HG03457 (cell line): Measurements from ENCODE around the gene PLEKHJ1.

Source experiments
- ATAC-seq: cut with Tn5 transposase; IDR thresholded peaks from one replicate; pipeline ENCODE4 v1.9.1; 2021; ENCODE audit warnings: moderate number of reproducible peaks; ENCODE audit not compliant: unreplicated experiment

PLEKHJ1 gene

DNA sequence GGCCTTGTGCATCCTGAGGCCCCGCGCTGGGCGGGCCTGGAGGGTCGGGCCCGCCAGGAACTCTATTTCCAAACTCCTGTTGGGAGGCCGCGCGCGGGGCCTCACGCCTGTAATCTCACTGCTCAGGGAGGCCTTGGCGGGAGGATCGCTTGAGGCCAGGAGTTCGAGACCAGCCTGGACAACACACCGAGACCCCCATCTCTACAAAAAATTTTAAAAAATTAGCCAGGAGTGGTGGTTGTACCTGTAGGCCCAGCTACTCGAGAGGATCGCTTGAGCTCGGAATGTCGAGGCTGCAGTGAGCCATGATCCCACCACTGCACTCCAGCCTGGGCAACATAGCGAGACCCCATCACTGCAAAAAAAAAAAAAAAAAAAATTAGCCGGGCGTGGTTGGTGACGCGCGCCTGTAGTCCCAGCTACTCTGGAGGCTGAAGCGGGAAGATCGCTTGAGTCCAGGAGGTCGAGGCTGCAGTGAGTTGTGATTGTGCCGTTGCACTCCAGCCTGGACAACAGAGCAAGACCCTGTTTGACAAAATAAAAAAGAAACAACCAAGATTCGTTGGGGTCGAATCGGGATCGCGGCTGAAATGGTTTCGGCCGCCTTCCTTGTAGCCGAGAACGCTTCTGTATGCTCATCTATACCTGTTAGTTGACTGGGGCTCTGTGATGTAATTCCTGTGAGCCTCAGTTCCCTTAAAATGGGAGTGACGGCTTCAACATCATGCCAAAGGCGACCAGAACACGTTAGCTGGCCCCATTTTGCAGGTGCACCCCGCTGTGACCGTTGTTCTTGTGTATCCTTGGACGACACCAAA, 1.1 kb upstream of the PLEKHJ1 start:
- ATAC-seq = no peak

GRCh38 chr19:2236064-2236313, 140 bp downstream of the PLEKHJ1 start:
- ATAC-seq = no peak

DNA sequence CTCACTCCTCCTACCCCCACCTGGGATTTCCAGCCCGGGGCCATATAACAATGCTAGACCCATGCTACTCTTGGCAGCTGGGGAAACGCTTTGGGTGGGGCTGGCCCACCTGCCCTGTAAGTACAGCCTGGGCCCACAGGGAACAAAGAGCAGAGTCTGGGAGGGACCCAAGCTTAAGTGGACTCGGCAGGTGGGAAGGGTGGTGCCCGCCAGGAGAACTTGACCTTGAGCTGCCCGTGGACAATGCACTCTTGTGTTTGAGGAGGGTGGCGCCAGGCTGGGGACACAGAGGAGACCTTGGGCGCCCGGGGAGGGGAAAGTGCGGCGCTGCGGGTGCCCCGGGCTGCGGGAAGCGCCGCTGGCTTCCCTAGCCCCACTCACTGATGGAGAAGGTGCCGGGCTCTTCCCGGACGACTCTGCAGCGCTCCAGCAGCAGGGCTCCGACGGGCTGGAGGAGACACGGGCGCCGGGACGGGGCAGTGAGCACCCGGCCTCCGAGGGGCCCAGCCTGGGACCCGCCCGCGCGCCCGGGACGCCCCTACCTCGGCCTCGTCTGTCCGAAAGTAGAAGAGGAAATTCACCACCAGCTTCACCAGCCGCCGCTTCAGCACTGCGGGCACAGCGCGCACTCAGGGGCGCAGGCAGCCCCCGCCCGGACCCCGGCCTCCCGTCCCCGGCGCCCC, 607 bp downstream of the PLEKHJ1 start:
- ATAC-seq = no peak

DNA sequence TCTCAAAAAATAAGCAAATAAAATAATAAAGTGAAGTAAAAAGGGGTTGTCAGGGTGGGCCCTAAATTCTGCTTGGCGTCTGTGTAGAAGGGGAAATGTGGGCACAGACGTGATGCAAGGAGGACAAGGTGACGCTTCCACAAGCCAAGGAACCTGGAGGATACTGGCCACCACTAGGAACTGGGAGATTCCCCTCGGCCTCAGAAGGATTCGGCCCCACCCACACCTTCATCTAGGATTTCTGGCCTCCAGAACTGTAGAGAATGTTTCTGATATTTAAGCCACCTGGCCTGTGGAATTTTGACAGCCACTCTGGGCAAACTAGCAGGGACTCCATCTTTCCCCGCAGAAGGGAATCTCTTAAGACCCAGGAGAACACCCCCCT, 1.1 kb downstream of the PLEKHJ1 start:
- ATAC-seq = no peak

GRCh38 chr19:2233601-2234280, 2.4 kb downstream of the PLEKHJ1 start:
- no peak for ATAC-seq

GRCh38 chr19:2232286-2233151, 3.6 kb downstream of the PLEKHJ1 start:
- no peak for ATAC-seq

GRCh38 chr19:2231621-2232221, 4.4 kb downstream of the PLEKHJ1 start:
- ATAC-seq = no peak

DNA sequence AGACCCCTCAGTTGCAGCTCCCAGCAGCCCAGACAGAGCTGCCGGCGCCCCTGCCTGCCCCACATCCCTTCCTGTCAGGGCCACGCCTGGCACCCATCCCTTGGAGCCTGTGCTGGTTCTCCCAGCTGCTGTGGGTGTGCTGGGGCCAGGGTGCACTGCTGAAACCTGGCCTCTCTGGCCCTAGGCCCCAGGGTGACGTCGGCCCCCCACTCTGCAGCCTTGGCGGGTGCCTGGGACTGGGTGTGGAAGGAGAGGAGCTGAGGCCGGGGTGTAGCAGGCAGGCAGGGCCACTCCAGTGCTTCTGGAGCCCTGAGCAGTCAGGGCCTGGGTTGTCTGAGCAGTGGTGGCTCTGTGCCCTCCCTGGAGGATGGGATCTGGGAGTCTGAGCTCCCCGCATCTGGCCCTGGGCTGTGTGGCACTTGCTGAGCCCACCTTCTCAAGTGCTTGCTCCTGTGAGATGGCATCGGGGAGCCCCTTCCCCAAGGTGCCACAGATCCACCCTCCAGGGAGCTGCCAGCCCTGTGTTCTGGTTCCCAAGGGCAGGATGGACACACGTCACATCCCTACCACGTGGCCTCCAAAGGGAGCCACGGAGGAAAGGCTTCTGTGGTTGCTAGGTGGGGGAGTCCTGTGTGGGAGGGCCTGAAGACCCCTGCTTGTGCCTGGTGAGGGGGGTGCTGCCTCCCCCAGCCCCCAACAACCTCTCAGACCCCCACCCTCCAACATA, 5.2 kb downstream of the PLEKHJ1 start:
- no peak for ATAC-seq

DNA sequence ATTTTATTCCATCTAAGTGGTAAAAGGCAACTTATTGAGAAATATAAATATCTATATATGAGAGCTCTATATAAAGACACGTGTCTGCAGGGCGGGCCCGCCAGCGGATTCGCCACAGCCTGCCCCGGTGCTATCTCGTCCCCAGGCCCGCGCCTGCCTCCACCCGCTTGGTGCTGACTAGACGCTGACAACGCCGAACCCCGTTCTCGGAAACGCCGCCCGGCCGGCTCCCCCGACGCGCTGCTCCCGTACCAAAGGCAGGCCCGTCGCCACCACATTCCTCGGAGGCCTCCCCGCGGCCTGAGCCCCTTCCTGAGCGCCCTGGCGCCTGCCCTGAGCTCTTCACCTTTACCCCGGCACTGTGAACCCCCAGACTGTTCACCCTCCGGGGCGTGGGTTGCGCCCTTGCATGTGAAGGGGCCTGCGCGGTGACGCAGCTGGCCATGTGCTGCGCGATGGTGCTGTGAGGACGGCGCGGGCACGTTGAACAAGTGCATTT, 6.0 kb downstream of the PLEKHJ1 start:
- ATAC-seq = no peak

GRCh38 chr19:2229103-2230032, 6.8 kb downstream of the PLEKHJ1 start:
- no peak for ATAC-seq

DNA sequence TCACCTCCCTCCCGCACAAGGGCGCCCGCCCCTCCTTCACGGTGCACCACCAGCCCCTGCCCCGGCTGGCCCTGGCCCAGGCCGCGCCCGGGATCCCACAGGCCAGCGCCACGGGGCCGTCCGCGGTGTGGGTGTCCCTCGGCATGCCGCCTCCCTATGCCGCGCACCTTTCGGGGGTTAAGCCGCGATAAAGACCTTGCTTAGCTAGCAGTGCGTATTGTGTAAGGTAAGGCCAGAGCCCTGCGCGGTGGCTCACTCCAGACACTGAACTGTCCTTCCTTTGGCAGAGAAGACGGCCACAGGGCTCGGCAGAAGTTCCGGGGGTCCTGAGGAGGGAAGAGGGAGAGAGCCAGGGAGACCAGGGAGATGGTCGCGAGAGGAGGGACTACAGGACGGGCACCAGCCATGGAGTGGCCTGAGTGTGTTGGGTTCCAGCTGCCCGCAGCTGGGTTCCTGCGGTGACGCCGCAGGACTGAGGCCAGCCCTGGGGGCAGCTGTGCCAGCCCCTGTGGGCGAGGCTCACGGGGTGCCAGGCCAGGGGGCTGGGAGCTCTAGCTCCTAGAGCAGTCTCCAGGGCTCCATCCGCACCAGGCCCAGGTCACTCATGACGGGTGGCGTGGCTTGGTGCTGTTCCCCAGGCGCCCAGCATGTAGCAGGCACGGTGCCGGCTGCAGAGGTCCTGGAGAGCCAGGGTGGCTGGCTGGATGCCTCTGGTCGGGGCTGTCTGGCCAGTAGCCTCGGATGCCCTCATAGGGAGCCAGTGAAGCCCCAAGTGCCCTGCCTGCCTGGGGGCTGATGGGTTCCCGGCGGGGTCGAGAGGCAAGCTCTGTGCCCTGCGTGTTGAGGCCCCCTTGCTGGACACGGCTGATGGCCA, 7.7 kb downstream of the PLEKHJ1 start:
- ATAC-seq = no peak

DNA sequence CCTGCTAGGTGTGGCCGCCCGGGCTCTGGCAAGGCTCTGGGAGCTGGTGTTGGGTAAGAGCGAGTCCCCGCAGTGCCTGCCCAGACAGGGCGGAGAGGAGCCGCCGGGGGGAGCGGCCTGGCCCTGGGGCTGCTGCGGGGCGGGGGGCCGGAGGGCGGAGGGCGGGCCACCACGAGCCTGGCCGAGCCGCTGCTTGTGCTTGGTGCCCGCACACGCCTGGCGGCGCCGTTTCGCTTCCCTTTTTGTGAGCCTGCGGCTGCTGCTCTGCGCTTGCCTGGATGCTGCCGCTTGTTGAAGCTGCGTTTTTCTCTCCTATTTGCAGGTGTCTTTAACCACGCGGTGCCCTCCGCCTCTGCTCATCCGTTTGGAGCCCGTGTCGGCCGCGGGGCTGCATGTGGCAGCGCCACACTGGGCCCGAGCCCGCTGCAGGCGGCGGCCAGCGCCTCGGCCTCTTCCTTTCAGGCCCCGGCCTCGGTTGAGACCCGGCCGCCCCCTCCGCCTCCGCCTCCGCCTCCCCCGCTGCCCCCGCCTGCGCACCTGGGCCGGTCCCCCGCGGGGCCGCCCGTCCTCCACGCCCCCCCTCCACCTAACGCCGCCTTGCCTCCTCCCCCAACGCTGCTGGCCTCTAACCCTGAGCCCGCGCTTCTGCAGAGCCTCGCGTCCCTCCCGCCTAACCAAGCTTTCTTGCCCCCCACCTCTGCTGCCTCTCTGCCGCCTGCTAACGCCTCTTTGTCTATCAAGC, 8.5 kb downstream of the PLEKHJ1 start:
- no peak for ATAC-seq

- no peak for ATAC-seq
Measured at GRCh38 chr19:2226840-2227360, 9.2 kb downstream of the PLEKHJ1 start.

DNA sequence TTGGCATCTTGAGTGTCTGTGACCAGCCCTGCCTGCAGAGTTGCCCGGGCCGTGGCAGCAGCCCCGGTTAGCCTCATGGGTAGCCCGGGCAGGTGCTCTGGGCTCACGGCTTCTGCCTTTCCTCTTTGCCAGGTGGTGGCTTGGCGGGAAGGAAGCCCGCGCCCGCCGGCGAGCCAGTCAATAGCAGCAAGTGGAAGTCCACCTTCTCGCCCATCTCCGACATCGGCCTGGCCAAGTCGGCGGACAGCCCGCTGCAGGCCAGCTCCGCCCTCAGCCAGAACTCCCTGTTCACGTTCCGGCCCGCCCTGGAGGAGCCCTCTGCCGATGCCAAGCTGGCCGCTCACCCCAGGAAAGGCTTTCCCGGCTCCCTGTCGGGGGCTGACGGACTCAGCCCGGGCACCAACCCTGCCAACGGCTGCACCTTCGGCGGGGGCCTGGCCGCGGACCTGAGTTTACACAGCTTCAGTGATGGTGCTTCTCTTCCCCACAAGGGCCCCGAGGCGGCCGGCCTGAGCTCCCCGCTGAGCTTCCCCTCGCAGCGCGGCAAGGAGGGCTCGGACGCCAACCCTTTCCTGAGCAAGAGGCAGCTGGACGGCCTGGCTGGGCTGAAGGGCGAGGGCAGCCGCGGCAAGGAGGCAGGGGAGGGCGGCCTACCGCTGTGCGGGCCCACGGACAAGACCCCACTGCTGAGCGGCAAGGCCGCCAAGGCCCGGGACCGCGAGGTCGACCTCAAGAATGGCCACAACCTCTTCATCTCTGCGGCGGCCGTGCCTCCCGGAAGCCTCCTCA, 9.9 kb downstream of the PLEKHJ1 start:
- no peak for ATAC-seq

DNA sequence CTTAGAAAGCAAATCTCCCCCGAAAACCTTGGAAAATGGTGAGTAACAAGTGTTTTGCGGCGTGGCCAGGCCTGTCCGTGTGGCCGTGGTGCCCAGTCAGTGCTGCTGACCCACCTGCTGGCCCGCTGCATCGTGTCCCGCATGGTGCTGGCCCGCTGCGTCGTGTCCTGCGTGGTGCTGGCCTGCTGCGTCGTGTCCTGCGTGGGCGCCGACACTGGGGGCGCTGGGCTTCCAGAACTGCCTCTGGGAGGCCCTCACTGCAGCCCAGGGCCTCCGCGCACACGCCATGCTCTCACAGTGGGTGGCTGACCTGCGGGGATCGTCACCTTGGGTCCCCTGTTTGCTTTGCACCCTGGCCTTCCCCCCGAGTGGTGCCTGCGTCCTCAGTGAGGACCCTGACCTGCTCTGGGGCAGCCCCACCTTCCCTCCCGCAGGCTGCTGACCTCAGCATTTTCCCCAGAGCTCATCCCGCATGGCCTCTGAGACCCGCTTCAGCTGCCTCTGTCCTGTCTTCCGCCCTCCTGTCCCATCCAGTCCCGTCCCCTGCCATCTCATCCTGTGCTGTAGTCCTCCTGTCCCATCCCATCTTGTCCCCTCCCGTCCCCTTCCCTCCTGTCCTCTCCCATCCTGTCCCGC, 10.6 kb downstream of the PLEKHJ1 start:
- no peak for ATAC-seq
